Tibial artery (tissue), 4 donors: ENCODE data around the gene STAT5A.
"Not testable (repeated sequence)": the region's sequence is repeated elsewhere in the genome, so short reads cannot be mapped to it uniquely, and the experiment has no call there.

ENCODE experiments used
- DNase-seq, 2 donors: peaks; one replicate each; pipeline ENCODE4 v3.0.0-alpha.2; 2019
- H3K27ac ChIP-seq, 2 donors: fragments of 200-600 bp; sonication (generic) in 1 of 2; 1 replicate in 1 of 2; 2 replicates in 1 of 2; pipeline ENCODE4 v1.5.1; 2018 to 2019; ENCODE audit warnings: mild to moderate bottlenecking in 1 of 2
- H3K27me3 ChIP-seq, 2 donors: fragments of 200-600 bp; sonication (generic) in 1 of 2; one replicate each; pipeline versions ENCODE4 v1.5.1 to v1.6.0; 2016 to 2019
- H3K36me3 ChIP-seq, 3 donors: fragments of 200-600 bp; sonication (generic) in 2 of 3; one replicate each; pipeline ENCODE4 v1.5.1; 2016 to 2019; ENCODE audit warnings: mild to moderate bottlenecking in 2 of 3
- H3K4me1 ChIP-seq, 4 donors: fragments of 200-600 bp; sonication (generic) in 2 of 4; 1 replicate in 3 of 4; 2 replicates in 1 of 4; pipeline ENCODE4 v1.5.1; 2016 to 2019
- H3K4me3 ChIP-seq, 2 donors: fragments of 200-600 bp; sonication (generic) in 1 of 2; 1 replicate in 1 of 2; 2 replicates in 1 of 2; pipeline ENCODE4 v1.5.1; 2018 to 2019; ENCODE audit warnings: mild to moderate bottlenecking in 2 of 2
- H3K9me3 ChIP-seq, 3 donors: fragments of 200-600 bp; sonication (generic) in 1 of 3; one replicate each; pipeline ENCODE4 v1.5.1; 2016 to 2019
- CTCF ChIP-seq, 2 experiments: fragments of 200-600 bp in 1 of 2; fragments of 450-650 bp in 1 of 2; IDR thresholded peaks; one replicate each; pipeline ENCODE4 v1.5.1; 2017 to 2019; ENCODE audit warnings: antibody characterized with exemption in 2 of 2, mild to moderate bottlenecking in 1 of 2, moderate library complexity in 1 of 2
- intact Hi-C: fragments of 100-400 bp; cut with DNase I; formaldehyde crosslinking; loops from one replicate; pipeline ENCODE4 v1.15.0; 2023; ENCODE audit warnings: low total_unique reads

Gene STAT5A

GRCh38 chr17:42347606-42348005 lies 59.3 kb downstream of the STAT5A start:
- intact Hi-C loops = no loop called here
- Histone ChIP-seq H3K27me3 (no peaks in the 10 kb centered on the region), H3K36me3 (peaks cover 36 to 45% (median 39%) of the 10 kb centered on the region in 3 donors), H3K9me3 (no peaks in the 10 kb centered on the region), H3K27ac (peak overlapping the region; percentile 42 to 55), H3K4me3 (no peak overlapping the region), H3K4me1 (peaks cover 5 to 62% (median 34%) of the 10 kb centered on the region in 4 donors)
- no peak for TF ChIP-seq CTCF (IDR thresholded peaks at IDR 0.05)
- peak in 1 of 2 donors; percentile 15 for DNase-seq

GRCh38 chr17:42348104-42348503 lies 59.8 kb downstream of the STAT5A start:
- Histone ChIP-seq H3K9me3 (no peaks in the 10 kb centered on the region), H3K27ac (peak overlapping the region in 1 of 2 donors; percentile 55)
- intact Hi-C loops = no loop called here

GRCh38 chr17:42354956-42355843 lies 66.9 kb downstream of the STAT5A start:
- no peak overlapping the region for H3K27ac ChIP-seq
- H3K36me3 ChIP-seq = no peaks in the 10 kb centered on the region
- TF ChIP-seq CTCF (IDR thresholded peaks at IDR 0.05) = no peak
- intact Hi-C loops = no loop called here
- no peaks in the 10 kb centered on the region for H3K9me3 ChIP-seq
- no peak for DNase-seq
- peaks cover 0 to 95% (median 38%) of the 10 kb centered on the region in 4 donors for H3K4me1 ChIP-seq
- H3K4me3 ChIP-seq = no peak overlapping the region
- no peaks in the 10 kb centered on the region for H3K27me3 ChIP-seq

More at GRCh38 chr17:42348104-42348503, 59.8 kb downstream of the STAT5A start:
- DNase-seq = no peak
- Histone ChIP-seq H3K36me3 (peaks cover 31 to 41% (median 36%) of the 10 kb centered on the region in 3 donors), H3K4me1 (peaks cover 5 to 67% (median 34%) of the 10 kb centered on the region in 4 donors), H3K4me3 (no peak overlapping the region), H3K27me3 (no peaks in the 10 kb centered on the region)
- TF ChIP-seq CTCF (IDR thresholded peaks at IDR 0.05) = no peak

GRCh38 chr17:42358434-42358833 lies 70.1 kb downstream of the STAT5A start:
- Histone ChIP-seq H3K36me3 (no peaks in the 10 kb centered on the region), H3K9me3 (no peaks in the 10 kb centered on the region), H3K27me3 (no peaks in the 10 kb centered on the region), H3K4me3 (no peak overlapping the region), H3K4me1 (peaks cover 0 to 98% (median 55%) of the 10 kb centered on the region in 4 donors), H3K27ac (no peak overlapping the region)
- TF ChIP-seq CTCF (IDR thresholded peaks at IDR 0.05) = no peak
- intact Hi-C loops = no loop called here
- no peak for DNase-seq

- no peak for DNase-seq
- Histone ChIP-seq H3K4me3 (no peak overlapping the region), H3K27me3 (no peaks in the 10 kb centered on the region), H3K9me3 (no peaks in the 10 kb centered on the region), H3K4me1 (peaks cover 0 to 98% (median 56%) of the 10 kb centered on the region in 4 donors), H3K27ac (no peak overlapping the region), H3K36me3 (no peaks in the 10 kb centered on the region)
- no peak for TF ChIP-seq CTCF (IDR thresholded peaks at IDR 0.05)
- intact Hi-C loops = no loop called here
These were observed 70.8 kb downstream of the STAT5A start for GRCh38 chr17:42359133-42359532.

- H3K27me3 ChIP-seq, intact Hi-C loops, H3K9me3 ChIP-seq, H3K36me3 ChIP-seq, H3K4me3 ChIP-seq: not testable (repeated sequence)
- Histone ChIP-seq H3K27ac (peak overlapping the region in 1 of 2 donors; percentile 64), H3K4me1 (peaks cover 0 to 98% (median 59%) of the 10 kb centered on the region in 4 donors)
- DNase-seq = peak; percentile 45 to 78
These were observed 72.1 kb downstream of the STAT5A start for GRCh38 chr17:42360388-42360787.
